Endothelial cell of umbilical vein (primary cell): Measurements from ENCODE around the gene CNTNAP1. TPM values are rescaled to one million over a fixed set of nuclear protein-coding genes. Genes with fewer than 3 reads are reported as not detected.

Source experiments
- BruUV-seq: library from RNA; stranded (reverse); fragments of 400-500 nt; replicated peaks from 2 replicates; lab custom pipeline; 2021; lab: Mats Ljungman, UMichigan
- CTCF ChIA-PET: fragments of 300-600, 350-600 bp; sonication (Branson Sonifier 250); formaldehyde crosslinking; loops from one replicate; lab custom pipeline; 2021; ENCODE audit warnings: antibody characterized with exemption, inconsistent platforms; lab: Charles Lee
- POLR2A ChIA-PET: fragments of 300-600, 350-600 bp; sonication (Branson Sonifier 250); formaldehyde crosslinking; loops from one replicate; lab custom pipeline; 2021; ENCODE audit warnings: antibody characterized with exemption, inconsistent platforms; lab: Charles Lee
- DNase-seq: peaks from one replicate; pipeline ENCODE4 v3.0.0-alpha.2; 2011; ENCODE audit warnings: low read depth, low spot score
- FAIRE-seq: peaks from 2 replicates; lab custom pipeline; 2011; peaks lifted over from hg19 to GRCh38; lab: Jason Lieb, UNC
- H2AFZ ChIP-seq: 2 replicates; pipeline ENCODE4 v1.6.0; 2012; ENCODE audit warnings: low read depth, low read length, control low read depth, inconsistent platforms
- H3K27ac ChIP-seq: 2 replicates; pipeline ENCODE4 v1.5.1; 2011; ENCODE audit warnings: low read depth, mild to moderate bottlenecking, control low read depth, low read length, moderate library complexity; ENCODE audit not compliant: insufficient read depth
- H3K27me3 ChIP-seq, 2 experiments: 2 replicates each; pipeline versions ENCODE4 v1.6.0 to v1.6.1; 2011; ENCODE audit warnings: low read length in 2 of 2, mixed read lengths in 1 of 2; ENCODE audit not compliant: control insufficient read depth in 2 of 2, insufficient read depth in 2 of 2
- H3K36me3 ChIP-seq, 2 experiments: 2 replicates in 1 of 2; 3 replicates in 1 of 2; pipeline ENCODE4 v1.5.1; 2011; ENCODE audit warnings: low read length in 2 of 2, mild to moderate bottlenecking in 1 of 2, moderate library complexity in 1 of 2; ENCODE audit not compliant: control insufficient read depth in 2 of 2, insufficient read depth in 2 of 2; ENCODE audit errors: extremely low read depth in 1 of 2
- H3K4me1 ChIP-seq: 3 replicates; pipeline ENCODE4 v1.5.1; 2011; ENCODE audit warnings: mild to moderate bottlenecking, low read length; ENCODE audit not compliant: control insufficient read depth, insufficient read depth; ENCODE audit errors: extremely low read depth
- H3K4me2 ChIP-seq: 2 replicates; pipeline ENCODE4 v1.6.1; 2011; ENCODE audit warnings: low read length, control low read depth, mixed read lengths; ENCODE audit not compliant: insufficient read depth
- H3K4me3 ChIP-seq, 3 experiments: fragments of 200-600 bp in 1 of 3; sonication (generic), shearing (Covaris generic) in 1 of 3; replicated peaks in 1 of 3; 2 replicates each; pipeline ENCODE4 v1.5.1; 2011 to 2016; ENCODE audit warnings: control low read depth in 3 of 3, low read length in 3 of 3, mild to moderate bottlenecking in 2 of 3, inconsistent platforms in 1 of 3, low read depth in 1 of 3, moderate library complexity in 1 of 3; ENCODE audit not compliant: insufficient read depth in 1 of 3
- H3K79me2 ChIP-seq: 2 replicates; pipeline ENCODE4 v1.6.0; 2012; ENCODE audit warnings: low read length, inconsistent platforms; ENCODE audit not compliant: control insufficient read depth, insufficient read depth
- H3K9ac ChIP-seq: replicated peaks from 2 replicates; pipeline ENCODE3; 2011; ENCODE audit warnings: low read length, control low read depth; ENCODE audit not compliant: insufficient read depth; ENCODE audit errors: extremely low read depth
- H3K9me1 ChIP-seq: replicated peaks from 3 replicates; pipeline ENCODE4 v1.6.0; 2011; ENCODE audit warnings: mild to moderate bottlenecking, low read length; ENCODE audit not compliant: control insufficient read depth, insufficient read depth; ENCODE audit errors: extremely low read depth
- H3K9me3 ChIP-seq: replicated peaks from 2 replicates; pipeline ENCODE4 v1.5.1; 2012; ENCODE audit warnings: low read length, inconsistent platforms; ENCODE audit not compliant: control insufficient read depth, insufficient read depth
- H4K20me1 ChIP-seq: replicated peaks from 2 replicates; pipeline ENCODE3; 2011; ENCODE audit warnings: mild to moderate bottlenecking, low read length; ENCODE audit not compliant: control insufficient read depth, insufficient read depth; ENCODE audit errors: extremely low read depth
- CTCF ChIP-seq, 2 donors: IDR thresholded peaks; 1 replicate in 1 of 2; 2 replicates in 1 of 2; pipeline ENCODE4 v1.5.1; 2011; ENCODE audit warnings: low read length in 2 of 2, mild to moderate bottlenecking in 2 of 2, moderate library complexity in 2 of 2, control low read depth in 1 of 2, inconsistent platforms in 1 of 2, low read depth in 1 of 2; ENCODE audit not compliant: insufficient read depth in 1 of 2; ENCODE audit errors: extremely low read depth in 1 of 2
- JUN ChIP-seq: IDR thresholded peaks from 2 replicates; pipeline ENCODE4 v1.6.1; 2011; ENCODE audit warnings: borderline replicate concordance, low read depth; ENCODE audit not compliant: insufficient read length, insufficient read depth
- MAX ChIP-seq: IDR thresholded peaks from 2 replicates; pipeline ENCODE4 v1.6.1; 2011; ENCODE audit not compliant: insufficient read depth, insufficient read length
- POLR2A ChIP-seq: IDR thresholded peaks from 2 replicates; pipeline ENCODE4 v1.6.1; 2012; ENCODE audit warnings: low read depth, mild to moderate bottlenecking, control low read depth, low read length
- POLR2AphosphoS5 ChIP-seq: IDR thresholded peaks from 2 replicates; pipeline ENCODE4 v1.6.1; 2012; ENCODE audit warnings: low read depth, mild to moderate bottlenecking, control low read depth, low read length, moderate library complexity; ENCODE audit not compliant: insufficient read depth
- dilution Hi-C: fragments of 300-500 bp; cut with MboI; formaldehyde crosslinking; loops from one replicate; pipeline ENCODE4 v1.15.0; 2019; ENCODE audit warnings: low sequenced_read_pairs; ENCODE audit not compliant: extremely low pct_ligation_motif_present
- intact Hi-C: fragments of 100-400 bp; cut with micrococcal nuclease; formaldehyde crosslinking; loops from one replicate; pipeline ENCODE4 v1.10.0; 2022
- polyA plus RNA-seq, 4 experiments: library from polyadenylated mRNA; depleted of rRNA in 3 of 4; stranded (reverse) in 3 of 4; unstranded in 1 of 4; fragments of >200 nt; gene quantifications; 2 replicates each; pipeline versions ENCODE4 v1.2.1 to v1.2.3, GENCODE V29; 2011 to 2012; ENCODE audit warnings: missing spikeins in 1 of 4
- total RNA-seq: library from RNA; stranded (reverse); gene quantifications from 2 replicates; pipeline ENCODE4 v1.2.3, GENCODE V29; 2021

The CNTNAP1 gene
- total and polyA plus RNA-seq, 2 donors (not counting 3 experiments of a cell fraction or from before 2014, with no cell fraction given) = 26.3 to 44.8 TPM

GRCh38 chr17:42677921-42678781, 4.2 kb upstream of the CNTNAP1 start:
- intact Hi-C loops (loop anchor here (1.0 to 5.0 kb wide), 5 partner anchors 17 to 356 kb away; partner anchors contain the start of genes RETREG3, RPL27, TUBG1 and WNK4), dilution Hi-C loops (no loop called here)
- no peaks in the 10 kb centered on the region for H3K79me2 ChIP-seq
- peak overlapping the region; percentile 31 for H3K4me2 ChIP-seq
- H3K9me1 ChIP-seq = no peaks in the 10 kb centered on the region
- TF ChIP-seq POLR2A (peak; percentile 0), POLR2AphosphoS5 (peak; percentile 63), MAX (peak; percentile 36), CTCF (IDR thresholded peaks at IDR 0.05; ENCODE audit: extremely low read depth in 1 of 2, insufficient read depth in 1 of 2, low read depth in 1 of 2, low read length in 2 of 2) (no peak), JUN (no peak)
- TSS peak; percentile 97 for BruUV-seq
- H3K27me3 ChIP-seq = no peaks in the 10 kb centered on the region
- peaks cover 46% of the 10 kb centered on the region for H3K4me1 ChIP-seq
- CTCF ChIA-PET = interaction anchor here (0.8 to 8.3 kb wide), 6 partner anchors 15 to 124 kb away, joined by 4 to 235 read pairs (median 9); partner anchors contain the start of genes PSMC3IP, RETREG3, TUBG1 and TUBG2
- H3K9ac ChIP-seq = peak overlapping the region; percentile 62
- peak overlapping the region in 2 of 3 experiments; percentile 25 to 61 for H3K4me3 ChIP-seq
- no peaks in the 10 kb centered on the region for H4K20me1 ChIP-seq
- peak overlapping the region; percentile 39 for H2AFZ ChIP-seq
- H3K9me3 ChIP-seq = no peaks in the 10 kb centered on the region
- H3K36me3 ChIP-seq = peaks cover 0 to 3% of the 10 kb centered on the region in 2 experiments
- FAIRE-seq (peak; percentile 92), DNase-seq (peak; percentile 81)
- POLR2A ChIA-PET = interaction anchor here (0.7 to 1.2 kb wide), 3 partner anchors 22 to 100 kb away, joined by 3 to 4 read pairs (median 3); partner anchors contain the start of genes RETREG3 and TUBG1
- peak overlapping the region; percentile 48 for H3K27ac ChIP-seq
